Activated CD8-positive, alpha-beta T cell treated with anti-CD3 and anti-CD28 coated beads, Interleukin-2, amount 10 ng/mL, durations not matched to agents 7 days and 5 days (primary cell): Measurements from ENCODE around the gene PDIK1L. TPM values are rescaled to one million over a fixed set of nuclear protein-coding genes. Genes with fewer than 3 reads are reported as not detected.

Source experiments
- ATAC-seq: fragments of 150-1000 bp; cut with Tn5 transposase; one replicate; pipeline ENCODE4 v1.10.0; 2021; ENCODE audit warnings: moderate library complexity
- CTCF ChIA-PET: fragments of 350-600 bp; sonication (Branson Sonifier 250); formaldehyde crosslinking; loops from one replicate; lab custom pipeline; 2021; ENCODE audit warnings: antibody characterized with exemption; lab: Charles Lee
- POLR2A ChIA-PET: fragments of 350-600 bp; sonication (Branson Sonifier 250); formaldehyde crosslinking; loops from one replicate; lab custom pipeline; 2021; ENCODE audit warnings: antibody characterized with exemption; lab: Charles Lee
- DNase-seq: peaks from one replicate; pipeline ENCODE4 v3.0.0-alpha.2; 2020
- H3K27ac Mint-ChIP-seq: one replicate; pipeline ENCODE4 v1.8.0; 2021; ENCODE audit warnings: mild to moderate bottlenecking, mixed read lengths
- H3K27me3 Mint-ChIP-seq: one replicate; pipeline ENCODE4 v1.8.0; 2021; ENCODE audit warnings: low read depth, mixed read lengths
- H3K36me3 Mint-ChIP-seq: one replicate; pipeline ENCODE4 v1.8.0; 2021; ENCODE audit warnings: low read depth, mixed read lengths
- H3K4me1 Mint-ChIP-seq: one replicate; pipeline ENCODE4 v1.8.0; 2021; ENCODE audit warnings: low read depth, mixed read lengths
- H3K4me3 Mint-ChIP-seq: one replicate; pipeline ENCODE4 v1.8.0; 2021; ENCODE audit warnings: mild to moderate bottlenecking, mixed read lengths
- H3K9me3 Mint-ChIP-seq: one replicate; pipeline ENCODE4 v1.8.0; 2022; ENCODE audit warnings: mixed read lengths; ENCODE audit not compliant: insufficient read depth
- total RNA-seq, 2 experiments: library from RNA; stranded (reverse); gene quantifications; one replicate each; pipeline ENCODE4 v1.2.3, GENCODE V29; 2021

Gene PDIK1L
- total RNA-seq, 2 experiments from 2014 or later, result 21.3 to 25.4 TPM

DNA sequence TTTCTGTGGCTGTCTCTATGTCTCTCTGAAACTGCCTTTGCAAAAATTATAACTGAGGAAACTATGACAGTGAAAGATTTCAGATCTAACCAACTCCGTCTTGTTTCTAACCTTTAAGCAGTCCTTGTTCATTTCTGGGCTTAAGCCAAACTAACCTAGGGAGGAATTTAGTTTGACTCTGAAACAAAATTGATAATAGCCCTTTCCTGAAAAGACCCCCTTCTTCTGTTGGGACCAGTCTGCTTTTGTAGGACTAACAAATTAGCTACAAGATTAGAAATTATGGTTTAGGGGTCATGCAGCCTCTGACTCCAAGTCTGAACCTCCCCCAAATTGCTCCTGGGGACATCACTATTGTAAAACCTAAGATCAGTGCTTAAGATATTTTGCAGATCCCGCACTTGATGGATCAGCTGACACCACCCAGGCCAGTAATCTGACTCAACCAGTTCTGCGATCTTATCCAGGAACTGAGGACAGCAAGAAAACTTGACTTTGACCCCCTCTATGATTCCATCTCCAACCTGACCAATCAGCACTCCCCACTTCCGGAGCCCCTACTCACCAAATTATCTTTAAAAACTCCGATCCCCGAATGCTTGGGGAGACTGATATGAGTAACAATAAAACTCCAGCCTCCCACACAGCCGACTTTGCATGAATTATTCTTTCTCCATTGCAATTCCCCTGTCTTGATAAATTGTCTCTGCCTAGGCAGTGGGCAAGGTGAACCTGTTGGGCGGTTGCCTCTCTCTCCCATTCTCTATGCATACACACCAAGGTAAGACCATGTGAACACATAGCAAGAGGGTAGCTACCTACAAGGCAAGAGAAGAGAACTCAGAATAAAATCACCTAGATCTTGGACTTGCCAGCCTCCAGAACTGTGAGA, 33.1 kb upstream of the PDIK1L start:
- H3K27ac Mint-ChIP-seq, result no peak overlapping the region
- POLR2A ChIA-PET, result no interaction called here
- H3K27me3 Mint-ChIP-seq, result peaks cover 20% of the 10 kb centered on the region
- no peaks in the 10 kb centered on the region for H3K36me3 Mint-ChIP-seq
- ATAC-seq, result no peak
- peaks cover 7% of the 10 kb centered on the region for H3K4me1 Mint-ChIP-seq
- no peak overlapping the region for H3K4me3 Mint-ChIP-seq
- CTCF ChIA-PET, result interaction anchor here (1.3 to 1.6 kb wide), 2 partner anchors 42 to 91 kb away, joined by 3 to 5 read pairs; partner anchors contain the start of gene ZNF593
- H3K9me3 Mint-ChIP-seq, result no peaks in the 10 kb centered on the region
- no peak for DNase-seq

DNA sequence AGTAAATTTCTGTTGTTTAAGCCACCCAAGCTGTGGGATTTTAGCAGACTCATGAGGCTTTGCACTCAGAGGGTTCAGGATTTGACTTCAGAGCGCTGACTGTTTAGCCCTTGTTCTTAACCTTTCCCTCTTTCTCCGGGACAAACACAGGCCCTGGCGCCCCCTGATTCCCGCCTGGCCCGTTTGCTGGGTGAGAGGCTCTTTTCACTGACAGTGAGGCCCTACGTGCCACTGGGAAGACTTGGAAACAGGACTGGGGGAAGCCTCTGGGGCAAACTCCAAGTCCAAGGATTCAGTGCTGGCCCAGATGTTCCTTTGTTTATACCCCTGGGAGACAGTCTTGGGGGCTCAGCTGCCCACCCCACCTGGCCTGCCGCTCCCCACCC, 32.5 kb upstream of the PDIK1L start:
- ChIA-PET POLR2A (no interaction called here), CTCF (interaction anchor here (1.3 kb wide), 1 partner anchor 90 kb away, joined by 3 read pairs; the partner anchor contains the start of gene ZNF593)
- peaks cover 7% of the 10 kb centered on the region for H3K4me1 Mint-ChIP-seq
- H3K27ac Mint-ChIP-seq, result no peak overlapping the region
- peaks cover 25% of the 10 kb centered on the region for H3K27me3 Mint-ChIP-seq
- H3K4me3 Mint-ChIP-seq, result no peak overlapping the region
- ATAC-seq, result no peak
- no peaks in the 10 kb centered on the region for H3K9me3 Mint-ChIP-seq
- no peak for DNase-seq
- no peaks in the 10 kb centered on the region for H3K36me3 Mint-ChIP-seq

DNA sequence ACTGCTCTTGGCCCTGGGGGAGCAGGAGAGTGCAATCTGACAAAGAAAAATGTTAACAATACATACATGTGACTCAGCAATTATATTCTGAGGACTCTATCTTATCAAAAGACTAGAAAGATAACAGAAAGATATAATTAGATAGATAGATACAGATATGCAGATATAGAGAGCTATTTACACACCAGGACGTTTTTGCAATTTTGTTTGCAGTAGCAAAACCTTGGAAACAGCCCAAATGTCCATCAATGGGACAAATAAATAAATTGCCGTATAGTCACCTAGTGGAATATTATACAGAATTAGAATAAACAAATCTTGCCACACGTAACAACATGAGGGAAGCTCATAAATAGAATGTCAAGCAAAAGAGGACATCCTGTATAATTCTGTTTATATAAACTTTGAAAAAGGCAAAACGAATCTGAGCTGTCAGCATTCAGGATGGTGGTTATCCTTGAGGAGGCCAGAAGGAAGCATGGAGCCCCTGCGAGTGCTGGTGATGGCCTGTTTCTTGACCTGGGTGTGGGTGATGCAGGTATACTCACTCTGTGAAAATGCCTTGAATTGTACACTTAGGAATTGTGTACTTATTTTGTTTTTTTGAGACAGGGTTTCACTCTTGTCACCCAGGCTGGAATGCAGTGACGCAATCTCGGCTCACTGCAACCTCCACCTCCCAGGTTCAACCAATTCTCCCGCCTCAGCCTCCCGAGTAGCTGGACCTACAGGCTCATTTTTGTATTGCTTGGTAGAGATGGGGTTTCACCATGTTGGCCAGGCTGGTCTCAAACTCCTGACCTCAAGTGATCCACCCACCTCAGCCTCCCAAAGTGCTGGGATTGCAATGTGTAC, 31.4 kb upstream of the PDIK1L start:
- ChIA-PET CTCF (interaction anchor here (0.8 to 1.3 kb wide), 3 partner anchors 89 to 390 kb away, joined by 3 read pairs; partner anchors contain the start of gene ZNF593), POLR2A (interaction anchor here (0.6 kb wide), 1 partner anchor 189 kb away, joined by 4 read pairs; no protein-coding TSS in a partner anchor)
- H3K9me3 Mint-ChIP-seq, result no peaks in the 10 kb centered on the region
- H3K27ac Mint-ChIP-seq, result no peak overlapping the region
- H3K36me3 Mint-ChIP-seq, result no peaks in the 10 kb centered on the region
- no peak for ATAC-seq
- H3K27me3 Mint-ChIP-seq, result peaks cover 28% of the 10 kb centered on the region
- H3K4me3 Mint-ChIP-seq, result no peak overlapping the region
- H3K4me1 Mint-ChIP-seq, result peaks cover 7% of the 10 kb centered on the region
- no peak for DNase-seq

DNA sequence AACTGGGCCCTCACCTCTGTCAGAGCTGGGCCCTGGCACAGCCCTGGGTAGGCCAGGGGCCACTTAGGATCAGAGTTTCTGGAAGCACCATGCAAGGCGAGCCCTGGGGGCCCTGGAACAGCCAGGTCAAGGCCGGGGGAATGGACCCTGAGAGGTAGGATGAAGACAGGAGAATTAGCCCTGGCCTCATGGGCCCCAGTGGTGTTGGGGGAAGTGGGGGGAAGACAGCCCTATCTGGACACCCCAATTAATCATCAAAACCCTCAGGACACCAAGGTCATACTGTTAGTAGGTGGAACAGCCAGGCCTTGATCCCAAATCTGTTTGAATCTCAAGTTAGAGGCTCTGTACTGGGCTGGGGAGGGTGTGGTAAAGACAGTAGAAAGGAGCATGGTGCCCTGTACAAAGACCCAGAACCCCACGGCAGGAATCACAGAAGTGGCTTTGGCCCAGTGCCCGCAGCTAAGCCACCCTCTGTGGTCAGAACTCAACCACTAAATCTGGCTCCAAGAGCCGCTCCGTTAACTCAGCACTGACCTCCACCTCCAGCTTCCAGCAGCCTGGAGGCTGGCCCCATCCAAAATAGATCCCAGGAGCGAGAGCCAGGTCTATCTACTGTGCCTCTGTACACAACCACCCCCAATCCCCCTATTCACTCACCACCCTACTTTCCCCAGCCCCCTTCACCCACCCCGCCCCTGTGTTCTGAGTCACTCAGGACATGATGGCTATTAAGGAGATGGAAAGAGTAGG, 30.2 kb upstream of the PDIK1L start:
- ATAC-seq (no peak), DNase-seq (no peak)
- Mint-ChIP-seq H3K27ac (no peak overlapping the region), H3K4me1 (no peaks in the 10 kb centered on the region), H3K36me3 (no peaks in the 10 kb centered on the region), H3K9me3 (no peaks in the 10 kb centered on the region), H3K4me3 (no peak overlapping the region), H3K27me3 (peaks cover 28% of the 10 kb centered on the region)
- POLR2A ChIA-PET, result no interaction called here
- CTCF ChIA-PET, result interaction anchor here (1.1 to 1.5 kb wide), 2 partner anchors 46 to 389 kb away, joined by 3 to 4 read pairs; no protein-coding TSS in a partner anchor

DNA sequence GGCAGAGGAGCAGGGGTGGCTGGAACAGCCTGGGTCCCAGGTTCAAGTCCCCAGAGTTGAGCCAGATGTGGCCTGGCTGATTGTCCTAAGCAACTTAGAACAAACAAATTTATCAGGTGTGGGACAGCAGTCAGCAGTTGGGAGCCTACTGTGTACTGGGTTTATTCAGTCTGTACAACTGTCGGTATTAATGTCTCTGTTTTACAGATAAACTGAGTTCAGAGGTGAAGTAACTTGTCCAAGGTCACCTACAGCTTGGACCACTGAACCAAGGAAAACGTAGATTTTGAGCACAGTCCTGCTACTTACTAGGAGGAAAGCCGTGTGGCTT, 29.6 kb upstream of the PDIK1L start:
- Mint-ChIP-seq H3K9me3 (no peaks in the 10 kb centered on the region), H3K4me1 (no peaks in the 10 kb centered on the region), H3K27ac (no peak overlapping the region), H3K36me3 (no peaks in the 10 kb centered on the region), H3K4me3 (no peak overlapping the region), H3K27me3 (peaks cover 25% of the 10 kb centered on the region)
- POLR2A ChIA-PET, result no interaction called here
- CTCF ChIA-PET, result interaction anchor here (1.5 kb wide), 1 partner anchor 46 kb away, joined by 4 read pairs; no protein-coding TSS in a partner anchor
- DNase-seq, result no peak
- ATAC-seq, result no peak

DNA sequence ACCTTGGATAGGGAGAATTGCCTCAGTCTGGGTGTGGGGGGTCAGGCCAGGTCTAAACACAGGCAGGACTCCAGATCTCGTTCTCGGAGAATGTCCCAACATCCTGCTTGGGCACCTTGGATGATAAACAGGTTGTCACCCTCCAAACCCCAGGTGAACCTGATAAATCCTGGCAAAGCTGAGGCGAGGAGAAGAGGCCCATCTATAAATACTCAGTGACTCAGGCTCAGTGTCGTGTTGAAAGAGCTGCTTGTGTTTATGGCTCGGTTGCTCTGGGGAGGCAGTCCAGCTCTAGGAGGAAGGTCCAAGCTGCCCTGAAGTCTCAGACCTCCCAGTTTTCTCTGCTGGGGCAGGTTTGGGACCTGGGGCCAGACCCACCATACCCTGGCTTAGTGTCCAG, 28.4 kb upstream of the PDIK1L start:
- ChIA-PET CTCF (interaction anchor here (1.5 kb wide), 2 partner anchors 48 to 62 kb away, joined by 4 to 6 read pairs; no protein-coding TSS in a partner anchor), POLR2A (interaction anchor here (0.7 kb wide), 1 partner anchor 48 kb away, joined by 4 read pairs; no protein-coding TSS in a partner anchor)
- H3K27ac Mint-ChIP-seq, result no peak overlapping the region
- H3K36me3 Mint-ChIP-seq, result no peaks in the 10 kb centered on the region
- no peaks in the 10 kb centered on the region for H3K4me1 Mint-ChIP-seq
- ATAC-seq, result no peak
- no peak overlapping the region for H3K4me3 Mint-ChIP-seq
- H3K9me3 Mint-ChIP-seq, result no peaks in the 10 kb centered on the region
- peaks cover 21% of the 10 kb centered on the region for H3K27me3 Mint-ChIP-seq
- no peak for DNase-seq

DNA sequence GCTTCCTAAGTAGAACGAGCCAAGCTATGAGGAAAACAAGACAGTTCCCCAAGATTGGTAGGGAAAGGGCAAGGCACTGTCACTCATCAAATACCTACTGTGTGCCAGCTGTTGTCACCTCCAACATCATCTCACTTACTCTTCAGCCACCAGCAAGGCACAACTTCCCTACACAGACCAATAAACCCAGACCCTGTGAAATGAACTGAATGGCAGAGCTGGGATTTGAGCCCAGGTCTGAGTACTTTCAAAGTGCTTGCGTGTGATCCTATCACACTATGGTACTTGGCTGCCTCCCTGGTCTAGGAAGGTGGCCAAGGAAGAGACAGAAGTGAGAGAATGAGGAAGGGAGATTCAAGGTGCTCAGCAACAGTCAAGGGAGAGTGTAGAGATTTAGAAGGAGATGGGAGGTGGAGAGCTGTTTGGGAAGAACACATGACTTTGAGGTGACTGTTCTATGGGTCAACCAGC, 27.5 kb upstream of the PDIK1L start:
- H3K4me3 Mint-ChIP-seq, result no peak overlapping the region
- peaks cover 15% of the 10 kb centered on the region for H3K27me3 Mint-ChIP-seq
- ATAC-seq (no peak), DNase-seq (no peak)
- no peak overlapping the region for H3K27ac Mint-ChIP-seq
- H3K4me1 Mint-ChIP-seq, result no peaks in the 10 kb centered on the region
- POLR2A ChIA-PET, result no interaction called here
- CTCF ChIA-PET, result interaction anchor here (1.2 to 1.5 kb wide), 2 partner anchors 48 to 61 kb away, joined by 3 to 6 read pairs; no protein-coding TSS in a partner anchor
- H3K9me3 Mint-ChIP-seq, result no peaks in the 10 kb centered on the region
- H3K36me3 Mint-ChIP-seq, result no peaks in the 10 kb centered on the region

DNA sequence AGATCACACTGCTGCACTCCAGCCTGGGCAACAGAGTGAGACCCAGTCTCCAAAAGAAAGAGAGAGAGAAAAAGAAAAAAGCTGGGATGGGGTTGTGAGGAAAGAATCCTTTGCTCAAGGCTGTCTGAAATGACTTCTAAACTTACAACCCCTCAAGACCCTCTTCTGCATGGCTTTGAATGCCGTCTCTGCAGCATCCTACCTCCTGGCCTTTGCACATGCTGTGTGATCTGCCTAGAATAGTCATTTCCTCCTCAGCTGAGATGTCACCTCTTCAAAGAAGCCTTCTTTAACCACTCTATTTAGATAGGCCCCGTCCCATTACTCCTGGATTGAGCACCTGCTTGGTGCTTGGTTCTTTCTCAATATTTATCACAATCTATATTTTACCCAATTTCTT, 26.8 kb upstream of the PDIK1L start:
- POLR2A ChIA-PET, result no interaction called here
- H3K27me3 Mint-ChIP-seq, result peaks cover 17% of the 10 kb centered on the region
- no peaks in the 10 kb centered on the region for H3K9me3 Mint-ChIP-seq
- no peak for ATAC-seq
- H3K27ac Mint-ChIP-seq, result no peak overlapping the region
- no peak overlapping the region for H3K4me3 Mint-ChIP-seq
- CTCF ChIA-PET, result interaction anchor here (1.2 kb wide), 2 partner anchors 49 to 60 kb away, joined by 3 to 5 read pairs; no protein-coding TSS in a partner anchor
- H3K4me1 Mint-ChIP-seq, result no peaks in the 10 kb centered on the region
- no peaks in the 10 kb centered on the region for H3K36me3 Mint-ChIP-seq
- no peak for DNase-seq

DNA sequence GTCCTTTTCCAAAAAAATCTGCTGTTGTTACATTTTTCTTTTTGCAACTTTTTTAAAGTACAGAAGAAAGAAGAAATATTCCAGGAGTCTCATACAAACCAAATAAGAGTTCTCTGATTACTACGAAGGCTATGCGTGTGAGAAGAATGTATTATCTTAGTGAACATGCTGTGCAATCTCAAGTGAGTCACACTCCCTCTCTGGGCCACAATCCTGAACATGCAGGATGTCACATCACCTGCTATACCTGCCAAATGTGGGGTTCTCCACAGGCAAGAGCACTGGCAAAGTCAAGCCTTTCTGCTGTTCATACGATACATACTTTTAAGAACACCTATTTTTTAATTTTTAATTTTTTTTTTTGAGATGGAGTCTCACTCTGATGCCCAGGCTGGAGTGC, 22.5 kb upstream of the PDIK1L start:
- Mint-ChIP-seq H3K27ac (no peak overlapping the region), H3K9me3 (no peaks in the 10 kb centered on the region), H3K4me1 (no peaks in the 10 kb centered on the region), H3K27me3 (peaks cover 36% of the 10 kb centered on the region), H3K36me3 (no peaks in the 10 kb centered on the region), H3K4me3 (no peak overlapping the region)
- ATAC-seq (no peak), DNase-seq (no peak)
- CTCF ChIA-PET, result no interaction called here
- POLR2A ChIA-PET, result no interaction called here

DNA sequence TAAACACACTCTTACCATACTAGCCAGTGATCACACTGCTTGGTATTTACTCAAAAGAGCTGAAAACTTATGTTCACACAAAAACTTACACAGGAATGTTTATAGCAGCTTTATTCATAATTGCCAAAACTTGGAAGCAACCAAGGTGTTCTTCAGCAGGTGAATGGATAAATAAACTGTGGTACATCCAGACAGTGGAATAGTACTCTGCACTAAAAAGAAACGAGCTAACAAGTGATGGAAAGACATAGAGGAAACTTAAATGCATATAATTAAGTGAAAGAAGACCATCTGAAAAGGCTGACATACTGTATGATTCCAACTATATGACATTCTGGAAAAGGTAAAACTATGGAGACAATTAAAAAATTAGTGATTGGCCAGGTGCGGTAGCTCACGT, 20.7 kb upstream of the PDIK1L start:
- Mint-ChIP-seq H3K27me3 (peaks cover 32% of the 10 kb centered on the region), H3K27ac (no peak overlapping the region), H3K4me3 (no peak overlapping the region), H3K4me1 (no peaks in the 10 kb centered on the region), H3K9me3 (no peaks in the 10 kb centered on the region), H3K36me3 (no peaks in the 10 kb centered on the region)
- CTCF ChIA-PET, result interaction anchor here (1.2 kb wide), 1 partner anchor 54 kb away, joined by 5 read pairs; no protein-coding TSS in a partner anchor
- POLR2A ChIA-PET, result no interaction called here
- ATAC-seq (no peak), DNase-seq (no peak)

DNA sequence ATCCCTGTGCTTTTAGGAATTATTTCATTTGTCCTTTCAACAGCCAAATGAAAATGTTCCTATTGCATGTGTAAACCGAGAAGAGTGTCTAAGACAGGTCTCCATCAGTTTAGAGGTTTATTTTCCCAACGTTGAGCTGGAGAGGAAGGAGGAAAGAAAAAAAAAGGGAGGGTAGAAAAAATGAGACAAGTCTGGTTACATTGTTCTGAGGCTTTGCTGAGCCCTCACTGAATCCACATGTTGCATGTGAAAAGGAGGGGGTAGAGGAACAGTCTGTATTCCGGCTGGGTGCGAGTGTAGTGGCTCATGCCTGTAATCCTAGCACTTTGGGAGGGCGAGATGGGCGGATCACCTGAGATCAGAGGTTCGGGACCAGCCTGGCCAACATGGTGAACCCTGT, 19.2 kb upstream of the PDIK1L start:
- Mint-ChIP-seq H3K4me1 (no peaks in the 10 kb centered on the region), H3K36me3 (no peaks in the 10 kb centered on the region), H3K9me3 (no peaks in the 10 kb centered on the region), H3K27me3 (peaks cover 32% of the 10 kb centered on the region), H3K27ac (no peak overlapping the region), H3K4me3 (no peak overlapping the region)
- CTCF ChIA-PET, result no interaction called here
- DNase-seq, result no peak
- POLR2A ChIA-PET, result no interaction called here
- ATAC-seq, result no peak
